ENCODE data around the gene NTN5.
"Not testable (repeated sequence)": the region's sequence is repeated elsewhere in the genome, so short reads cannot be mapped to it uniquely, and the experiment has no call there.

The NTN5 gene

GRCh38 chr19:48672994-48673393, at the start of gene NTN5:
TSS of gene NTN5 (minus strand) at chr19:48673017. CDS start at chr19:48670986, 2,031 bp downstream.
- DNase-seq (no peak), ATAC-seq (no peak)

GRCh38 chr19:48722196-48722708, 49.4 kb upstream of the NTN5 start:
- ATAC-seq (no peak), DNase-seq (no peak)

- peak; percentile 94 for ATAC-seq
- DNase-seq: peak; percentile 93
Observed at GRCh38 chr19:48720613-48721296, 47.9 kb upstream of the NTN5 start.

- DNase-seq (no peak), ATAC-seq (peak; percentile 2)
Observed at GRCh38 chr19:48720251-48720612, 47.4 kb upstream of the NTN5 start.

- ATAC-seq: no peak
- DNase-seq: no peak
Observed at GRCh38 chr19:48719263-48720171, 46.7 kb upstream of the NTN5 start, which contains the start of gene MAMSTR. TSS of gene MAMSTR (minus strand) at chr19:48719725. CDS start at chr19:48719031, 694 bp downstream.

GRCh38 chr19:48718711-48719231, 46.0 kb upstream of the NTN5 start:
- ATAC-seq (no peak), DNase-seq (no peak)

GRCh38 chr19:48718106-48718505, 45.3 kb upstream of the NTN5 start:
- not testable (repeated sequence) for ATAC-seq, DNase-seq

GRCh38 chr19:48716562-48717291, 43.9 kb upstream of the NTN5 start:
- DNase-seq (no peak), ATAC-seq (no peak)

GRCh38 chr19:48715681-48716171, 42.9 kb upstream of the NTN5 start:
- DNase-seq: no peak
- ATAC-seq: no peak

GRCh38 chr19:48714759-48715675, 42.2 kb upstream of the NTN5 start:
- DNase-seq (no peak), ATAC-seq (no peak)

- DNase-seq: peak; percentile 98
- peak; percentile 93 for ATAC-seq
Observed at GRCh38 chr19:48713864-48714755, 41.3 kb upstream of the NTN5 start.

GRCh38 chr19:48713041-48713863, 40.4 kb upstream of the NTN5 start:
- ATAC-seq: no peak

GRCh38 chr19:48711106-48711662, 38.4 kb upstream of the NTN5 start:
- no peak for DNase-seq
- no peak for ATAC-seq

More at GRCh38 chr19:48713041-48713863, 40.4 kb upstream of the NTN5 start:
- no peak for DNase-seq

- no peak for ATAC-seq
- DNase-seq: no peak
Observed at GRCh38 chr19:48708471-48708870, 35.7 kb upstream of the NTN5 start.

GRCh38 chr19:48705431-48705830, 32.6 kb upstream of the NTN5 start:
- no peak for ATAC-seq

GRCh38 chr19:48703316-48703715, 30.5 kb upstream of the NTN5 start:
- ATAC-seq: no peak
- DNase-seq: no peak

More at GRCh38 chr19:48705431-48705830, 32.6 kb upstream of the NTN5 start:
- DNase-seq: no peak

- DNase-seq (no peak), ATAC-seq (no peak)
Observed at GRCh38 chr19:48702701-48703100, 29.9 kb upstream of the NTN5 start.

- DNase-seq (no peak), ATAC-seq (no peak)
Observed at GRCh38 chr19:48698046-48698445, 25.2 kb upstream of the NTN5 start.
